Transverse colon (tissue), 4 donors: ENCODE data around the gene ALAD. TPM values are rescaled to one million over a fixed set of nuclear protein-coding genes. Genes with fewer than 3 reads are reported as not detected.
"Not testable (repeated sequence)": the region's sequence is repeated elsewhere in the genome, so short reads cannot be mapped to it uniquely, and the experiment has no call there.

Experiments used
- DNase-seq: peaks from one replicate; pipeline ENCODE4 v3.0.0-alpha.2; 2019
- H3K27ac ChIP-seq, 4 donors: fragments of 200-600 bp; sonication (generic); 2 replicates each; pipeline ENCODE4 v1.5.1; 2016 to 2018; ENCODE audit warnings: inconsistent platforms in 4 of 4
- H3K27me3 ChIP-seq: fragments of 200-600 bp; sonication (generic); 2 replicates; pipeline ENCODE4 v1.5.1; 2017; ENCODE audit warnings: inconsistent platforms
- H3K36me3 ChIP-seq, 4 donors: fragments of 200-600 bp; sonication (generic); 2 replicates each; pipeline ENCODE4 v1.5.1; 2017 to 2019; ENCODE audit warnings: inconsistent platforms in 4 of 4
- H3K4me1 ChIP-seq, 4 donors: fragments of 200-600 bp; sonication (generic); 2 replicates each; pipeline ENCODE4 v1.5.1; 2017 to 2020; ENCODE audit warnings: inconsistent platforms in 4 of 4
- H3K4me3 ChIP-seq, 4 donors: fragments of 200-600 bp; sonication (generic); 1 replicate in 1 of 4; 2 replicates in 3 of 4; pipeline versions ENCODE4 v1.5.1 to v1.6.1; 2017 to 2019; ENCODE audit warnings: inconsistent platforms in 4 of 4
- H3K9me3 ChIP-seq, 2 donors: fragments of 200-600 bp; sonication (generic); 2 replicates each; pipeline ENCODE4 v1.5.1; 2017 to 2019; ENCODE audit warnings: inconsistent platforms in 2 of 2
- CTCF ChIP-seq, 5 experiments: fragments of 200-600 bp in 3 of 5; fragments of 450-650 bp in 2 of 5; sonication (generic) in 3 of 5; IDR thresholded peaks; 1 replicate in 2 of 5; 2 replicates in 3 of 5; pipeline ENCODE4 v1.5.1; 2016 to 2017; ENCODE audit warnings: antibody characterized with exemption in 5 of 5, inconsistent platforms in 3 of 5, mild to moderate bottlenecking in 2 of 5, moderate library complexity in 1 of 5
- EP300 ChIP-seq: sonication (generic); formaldehyde crosslinking; IDR thresholded peaks from one replicate; pipeline ENCODE4 v1.6.1; 2017; ENCODE audit warnings: antibody characterized with exemption, low read depth
- POLR2A ChIP-seq: fragments of 450-650 bp; IDR thresholded peaks from one replicate; pipeline ENCODE4 v1.6.1; 2016; ENCODE audit warnings: antibody characterized with exemption, mild to moderate bottlenecking, moderate library complexity
- POLR2AphosphoS5 ChIP-seq, 3 donors: sonication (generic); formaldehyde crosslinking; IDR thresholded peaks; one replicate each; pipeline ENCODE4 v1.6.1; 2016; ENCODE audit warnings: antibody characterized with exemption in 3 of 3
- WGBS, 2 donors: methylation state at CpG; one replicate each; pipeline ENCODE4 v1.1.5; 2018; ENCODE audit warnings: low coverage in 1 of 2; 5-methylcytosine and 5-hydroxymethylcytosine counted together
- in situ Hi-C, 4 donors: fragments of 200-750 bp; cut with MboI; loops; one replicate each; pipeline versions ENCODE4 v1.15.0 to v1.15.1; 2017; ENCODE audit warnings: low sequenced_read_pairs in 3 of 4, low pct_ligation_motif_present in 1 of 4, low pct_unique_long_range_greater_than_20kb in 1 of 4
- intact Hi-C: fragments of 100-400 bp; cut with DNase I; formaldehyde crosslinking; loops from one replicate; pipeline ENCODE4 v1.15.1; 2023; ENCODE audit warnings: low total_unique reads
- total RNA-seq, 4 donors: library from RNA; depleted of rRNA; stranded (reverse); fragments of >200 nt; gene quantifications; one replicate each; pipeline ENCODE4 v1.1.0, GENCODE V29; 2016

The ALAD gene
- total RNA-seq, 4 donors from 2014 or later, result 18.5 to 107 (median 63.0) TPM

- intact Hi-C loops (no loop called here), in situ Hi-C loops (no loop called here)
- Histone ChIP-seq H3K4me3 (no peak overlapping the region), H3K27me3 (no peaks in the 10 kb centered on the region), H3K27ac (peak overlapping the region; percentile 86 to 91 (median 88)), H3K36me3 (no peaks in the 10 kb centered on the region), H3K4me1 (peaks cover 3 to 46% (median 29%) of the 10 kb centered on the region in 4 donors), H3K9me3 (no peaks in the 10 kb centered on the region)
- TF ChIP-seq CTCF (IDR thresholded peaks at IDR 0.05) (no peak), EP300 (no peak), POLR2A (no peak), POLR2AphosphoS5 (IDR thresholded peaks at IDR 0.05) (no peak)
- WGBS, 2 donors, result 29% methylated on average over 1 of the region's 1 CpG; no CpG with 5 or more reads in 1 of the 2 donors
- peak; percentile 58 for DNase-seq
Measured at GRCh38 chr9:113380869-113381378, 20.2 kb downstream of the ALAD start.

- H3K36me3 ChIP-seq, H3K4me3 ChIP-seq, DNase-seq, in situ Hi-C loops, H3K9me3 ChIP-seq, intact Hi-C loops, H3K27me3 ChIP-seq: not testable (repeated sequence)
- 53 to 75% methylated on average over 2 of the region's 2 CpGs for WGBS, 2 donors
- Histone ChIP-seq H3K27ac (peak overlapping the region; percentile 86 to 91 (median 88)), H3K4me1 (peaks cover 3 to 53% (median 35%) of the 10 kb centered on the region in 4 donors)
Measured at GRCh38 chr9:113379829-113380210, 21.3 kb downstream of the ALAD start.

- peak overlapping the region in 3 of 4 donors; percentile 15 to 94 (median 91) for H3K27ac ChIP-seq
- intact Hi-C loops, H3K27me3 ChIP-seq, H3K9me3 ChIP-seq, H3K4me3 ChIP-seq, in situ Hi-C loops, DNase-seq, H3K36me3 ChIP-seq: not testable (repeated sequence)
- 69 to 80% methylated on average over 5 to 23 of the region's 24 CpGs for WGBS, 2 donors
- H3K4me1 ChIP-seq, result peaks cover 3 to 58% (median 38%) of the 10 kb centered on the region in 4 donors
Measured at GRCh38 chr9:113379094-113379828, 21.8 kb downstream of the ALAD start.

- intact Hi-C loops, result no loop called here
- H3K27ac ChIP-seq, result peak within 1 kb of the TSS; percentile 81 to 96 (median 94)
- H3K27me3 ChIP-seq, result no peaks in the 10 kb centered on the region
- 1% methylated on average over 61 of the region's 74 CpGs; no CpG with 5 or more reads in 1 of the 2 donors for WGBS, 2 donors
- H3K4me3 ChIP-seq, result peak within 1 kb of the TSS; percentile 56 to 89 (median 82)
- H3K9me3 ChIP-seq, result no peaks in the 10 kb centered on the region
- TF ChIP-seq CTCF (IDR thresholded peaks at IDR 0.05) (peak in 1 of 5 experiments; percentile 9), EP300 (no peak), POLR2AphosphoS5 (IDR thresholded peaks at IDR 0.05) (peak; percentile 83 to 97 (median 97)), POLR2A (peak; percentile 94)
- peak; percentile 93 for DNase-seq
- in situ Hi-C loops, result no loop called here
- peaks cover 0 to 13% (median 3%) of the 10 kb centered on the region in 4 donors for H3K36me3 ChIP-seq
- peaks cover 0 to 50% (median 32%) of the 10 kb centered on the region in 4 donors for H3K4me1 ChIP-seq
Measured at GRCh38 chr9:113376634-113377567, 24.2 kb downstream of the ALAD start, which contains the start of gene HDHD3. Gene HDHD3 (minus strand): TSS chr9:113376986. CDS start chr9:113374354, 2,632 bp downstream.
